IMR-90 (cell line): ENCODE data around the gene PSME3.

Experiments used
- CTCF ChIP-seq: conservative IDR thresholded peaks from 2 replicates; pipeline ENCODE4 v1.5.1; 2012; ENCODE audit warnings: mild to moderate bottlenecking, low read depth, low read length, improper control_type of control experiment
- RCOR1 ChIP-seq: IDR thresholded peaks from 2 replicates; pipeline ENCODE4 v1.6.1; 2012; ENCODE audit warnings: mild to moderate bottlenecking, low read length, improper control_type of control experiment; ENCODE audit not compliant: insufficient replicate concordance

DNA sequence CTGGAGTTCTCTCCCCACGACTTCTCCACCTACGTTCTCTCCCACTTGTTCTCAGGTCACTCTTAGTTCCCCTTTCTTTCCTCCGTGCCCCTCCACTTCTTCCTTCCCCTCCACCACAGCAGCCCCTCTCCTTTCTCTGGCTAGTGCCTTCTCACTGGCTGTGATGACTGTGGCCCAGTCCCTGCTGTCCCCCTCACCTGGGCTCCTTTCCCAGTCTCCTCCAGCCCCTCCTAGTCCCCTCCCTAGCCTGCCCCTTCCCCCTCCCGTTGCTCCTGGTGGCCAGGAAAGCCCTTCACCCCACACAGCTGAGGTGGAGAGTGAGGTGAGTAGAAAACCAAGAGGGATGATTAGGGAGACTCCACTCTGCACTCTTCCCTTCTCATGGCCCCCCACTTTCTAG lies 38.1 kb upstream of the PSME3 start:
- no peak for TF ChIP-seq CTCF
- TF ChIP-seq RCOR1, result no peak
